H1 (cell line): ENCODE results near the gene PTK6.

Experiments used
- CEBPB ChIP-seq: IDR thresholded peaks from 2 replicates; pipeline ENCODE4 v1.6.1; 2012; ENCODE audit warnings: low read depth, low read length
- CREB1 ChIP-seq: IDR thresholded peaks from 2 replicates; pipeline ENCODE4 v1.6.1; 2012; ENCODE audit warnings: inconsistent platforms
- EZH2 ChIP-seq: fragments of 200-600 bp; sonication (generic); IDR thresholded peaks from 2 replicates; pipeline ENCODE4 v1.7.1; 2012; ENCODE audit warnings: low read depth, mild to moderate bottlenecking, moderate library complexity, low read length, inconsistent platforms; ENCODE audit not compliant: severe bottlenecking
- GTF2F1 ChIP-seq: IDR thresholded peaks from 2 replicates; pipeline ENCODE4 v1.6.1; 2012; ENCODE audit warnings: low read depth, low read length, improper control_type of control experiment, borderline replicate concordance
- SRF ChIP-seq: IDR thresholded peaks from 2 replicates; pipeline ENCODE4 v1.6.1; 2011; ENCODE audit warnings: mild to moderate bottlenecking, low read depth, low read length, moderate library complexity

GRCh38 chr20:63529180-63529860 is 7.9 kb downstream of the PTK6 start:
- TF ChIP-seq GTF2F1 (no peak), SRF (no peak), CEBPB (no peak), EZH2 (no peak), CREB1 (no peak)
